Stimulated activated CD8-positive, alpha-beta memory T cell treated with anti-CD3 and anti-CD28 coated beads, Interleukin-15, amount 100 ng/mL, for 24 hours (primary cell): ENCODE data around the gene PRXL2C.

Experiments used
- DNase-seq: peaks from one replicate; pipeline ENCODE4 v3.0.0-alpha.2; 2020; ENCODE audit warnings: low read depth

Gene PRXL2C

GRCh38 chr9:96612105-96612965 lies 42.8 kb downstream of the PRXL2C start:
- DNase-seq: no peak

DNA sequence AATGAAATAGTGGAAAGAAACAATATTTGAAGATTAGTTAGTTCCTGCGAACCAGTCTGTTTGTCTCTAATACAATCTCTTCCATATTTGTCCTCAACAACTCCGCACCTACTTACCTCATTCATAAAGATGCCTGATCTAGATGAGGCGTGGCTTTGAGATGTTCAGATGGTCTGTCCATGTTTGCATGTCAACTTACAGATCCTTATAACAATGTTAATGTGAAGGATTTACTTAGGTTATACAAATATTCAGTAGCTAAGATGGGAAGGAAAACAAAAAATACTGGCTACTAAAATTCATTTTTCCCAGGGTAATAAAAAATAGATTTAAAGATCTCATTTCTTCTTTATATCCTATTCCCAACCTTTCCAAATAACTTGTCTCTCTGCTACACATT lies 43.8 kb downstream of the PRXL2C start:
- DNase-seq: no peak

GRCh38 chr9:96609732-96610131 lies 45.4 kb downstream of the PRXL2C start:
- DNase-seq: no peak

DNA sequence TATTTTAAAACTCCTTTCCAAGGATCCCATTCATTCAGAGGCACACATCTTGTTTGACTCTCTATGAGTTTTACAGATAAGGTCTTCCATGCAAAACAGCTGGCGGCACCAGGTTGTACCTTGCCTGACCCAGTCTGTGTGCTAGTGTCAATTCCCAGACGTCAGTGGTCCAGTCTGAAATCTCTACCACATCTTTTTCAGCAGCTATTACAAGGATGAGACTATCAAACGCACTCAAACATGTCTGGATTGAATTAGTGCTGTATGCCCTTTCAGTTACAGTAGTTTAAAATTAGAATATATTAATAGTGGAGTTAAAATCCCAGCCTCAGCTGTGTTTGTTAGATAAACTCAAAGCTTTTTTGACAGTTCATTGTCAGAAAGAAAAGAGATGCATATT lies 47.1 kb downstream of the PRXL2C start:
- no peak for DNase-seq

- DNase-seq: no peak
Measured at GRCh38 chr9:96605328-96605727, 49.8 kb downstream of the PRXL2C start.

DNA sequence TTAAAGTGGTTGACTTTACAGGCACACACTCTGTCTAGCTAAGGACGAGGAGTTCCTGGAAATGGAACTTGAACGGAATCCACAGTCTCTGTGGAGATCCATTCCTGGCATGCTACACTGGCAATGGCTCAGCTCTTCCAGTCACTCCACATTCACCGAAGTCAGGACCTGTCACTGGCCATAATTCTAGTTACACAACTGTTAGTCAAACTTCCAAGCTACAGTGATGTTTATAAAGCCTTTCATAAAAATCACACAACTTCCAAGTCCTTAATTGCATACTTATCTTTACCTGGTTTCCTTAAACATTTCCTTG lies 51.2 kb downstream of the PRXL2C start:
- DNase-seq: no peak

- no peak for DNase-seq
Measured at GRCh38 chr9:96603305-96604003, 51.7 kb downstream of the PRXL2C start.

GRCh38 chr9:96599298-96599697 lies 55.8 kb downstream of the PRXL2C start:
- no peak for DNase-seq

- DNase-seq: no peak
Measured at GRCh38 chr9:96596601-96597111, 58.5 kb downstream of the PRXL2C start.
